B cell (primary cell): ENCODE data around the gene DGKZ. TPM values are rescaled to one million over a fixed set of nuclear protein-coding genes. Genes with fewer than 3 reads are reported as not detected.

Source experiments
- ATAC-seq: fragments of 200-7000 bp; cut with Tn5 transposase; one replicate; pipeline ENCODE4 v1.10.0; 2021; ENCODE audit warnings: low read depth, mild to moderate bottlenecking, moderate number of reproducible peaks, moderate library complexity
- CTCF ChIA-PET: fragments of 350-600 bp; sonication (Branson Sonifier 250); formaldehyde crosslinking; loops from one replicate; lab custom pipeline; 2021; ENCODE audit warnings: antibody characterized with exemption, inconsistent platforms; lab: Charles Lee
- POLR2A ChIA-PET: fragments of 350-600 bp; sonication (Branson Sonifier 250); formaldehyde crosslinking; loops from one replicate; lab custom pipeline; 2021; ENCODE audit warnings: antibody characterized with exemption; lab: Charles Lee
- DNase-seq: peaks from one replicate; pipeline ENCODE4 v3.0.0; 2013
- H2AFZ ChIP-seq: 2 replicates; pipeline ENCODE4 v1.6.1; 2012; ENCODE audit warnings: mild to moderate bottlenecking, low read depth, low read length; ENCODE audit not compliant: insufficient read depth, poor library complexity, severe bottlenecking
- H3K27ac ChIP-seq, 2 donors: 1 replicate in 1 of 2; 2 replicates in 1 of 2; pipeline ENCODE4 v1.5.1; 2012 to 2013; ENCODE audit warnings: low read length in 2 of 2, mild to moderate bottlenecking in 2 of 2, moderate library complexity in 1 of 2
- H3K27me3 ChIP-seq, 4 experiments: fragments of 200-600 bp in 1 of 4; sonication (generic) in 1 of 4; replicated peaks in 1 of 4; 1 replicate in 2 of 4; 2 replicates in 2 of 4; pipeline versions ENCODE4 v1.6.1 to v1.7.0; 2013 to 2016; ENCODE audit warnings: low read length in 3 of 4, mild to moderate bottlenecking in 2 of 4, mixed read lengths in 1 of 4, moderate library complexity in 1 of 4; ENCODE audit not compliant: insufficient read depth in 4 of 4, control insufficient read depth in 3 of 4; ENCODE audit errors: control extremely low read depth in 1 of 4
- H3K36me3 ChIP-seq, 2 experiments: replicated peaks in 1 of 2; 1 replicate in 1 of 2; 2 replicates in 1 of 2; pipeline versions ENCODE4 v1.6.1 to v1.7.1; 2013; ENCODE audit warnings: low read length in 1 of 2; ENCODE audit not compliant: insufficient read depth in 2 of 2, control insufficient read depth in 1 of 2; ENCODE audit errors: control extremely low read depth in 1 of 2, extremely low read depth in 1 of 2
- H3K4me1 ChIP-seq, 2 donors: fragments of 200-600 bp in 1 of 2; sonication (generic) in 1 of 2; 1 replicate in 1 of 2; 2 replicates in 1 of 2; pipeline versions ENCODE4 v1.5.1 to v1.6.1; 2013 to 2017; ENCODE audit warnings: low read length in 2 of 2; ENCODE audit not compliant: control insufficient read depth in 2 of 2, insufficient read depth in 2 of 2
- H3K4me2 ChIP-seq: replicated peaks from 2 replicates; pipeline ENCODE3; 2012; ENCODE audit warnings: mild to moderate bottlenecking, low read depth, low read length; ENCODE audit not compliant: poor library complexity, severe bottlenecking
- H3K4me3 ChIP-seq, 5 experiments: fragments of 200-600 bp in 1 of 5; sonication (generic) in 1 of 5; 1 replicate in 3 of 5; 2 replicates in 2 of 5; pipeline versions ENCODE4 v1.5.1 to v1.7.0; 2011 to 2016; ENCODE audit warnings: low read length in 4 of 5, mild to moderate bottlenecking in 4 of 5, low read depth in 2 of 5, control low read depth in 1 of 5, moderate library complexity in 1 of 5; ENCODE audit not compliant: insufficient read depth in 1 of 5; ENCODE audit errors: control extremely low read depth in 1 of 5, extremely low read depth in 1 of 5
- H3K79me2 ChIP-seq: fragments of 200-600 bp; sonication (generic); one replicate; pipeline ENCODE4 v1.6.0; 2016; ENCODE audit warnings: low read length; ENCODE audit not compliant: control insufficient read depth, insufficient read depth
- H3K9ac ChIP-seq: fragments of 200-600 bp; sonication (generic); 2 replicates; pipeline ENCODE4 v1.6.1; 2017; ENCODE audit warnings: mild to moderate bottlenecking, low read length, moderate library complexity
- H3K9me3 ChIP-seq, 3 donors: one replicate each; pipeline versions ENCODE4 v1.6.1 to v1.7.1; 2013; ENCODE audit warnings: low read length in 2 of 3; ENCODE audit not compliant: control insufficient read depth in 2 of 3, insufficient read depth in 1 of 3; ENCODE audit errors: control extremely low read depth in 1 of 3
- H4K20me1 ChIP-seq: 2 replicates; pipeline ENCODE4 v1.6.0; 2012; ENCODE audit warnings: mild to moderate bottlenecking, low read length; ENCODE audit not compliant: insufficient read depth, control insufficient read depth, poor library complexity, severe bottlenecking
- H3K27ac Mint-ChIP-seq: one replicate; pipeline ENCODE4 v1.8.0; 2021; ENCODE audit warnings: mixed read lengths
- H3K27me3 Mint-ChIP-seq: one replicate; pipeline ENCODE4 v1.8.0; 2021; ENCODE audit warnings: mixed read lengths
- H3K4me1 Mint-ChIP-seq: one replicate; pipeline ENCODE4 v1.8.0; 2021; ENCODE audit warnings: mixed read lengths
- H3K4me3 Mint-ChIP-seq: one replicate; pipeline ENCODE4 v1.8.0; 2021; ENCODE audit warnings: mixed read lengths
- H3K9me3 Mint-ChIP-seq: one replicate; pipeline ENCODE4 v1.8.0; 2022; ENCODE audit warnings: mixed read lengths; ENCODE audit not compliant: insufficient read depth
- CTCF ChIP-seq: fragments of 200-600 bp; IDR thresholded peaks from one replicate; pipeline ENCODE4 v1.8.0; 2022; ENCODE audit warnings: antibody characterized with exemption, mild to moderate bottlenecking
- EZH2 ChIP-seq: IDR thresholded peaks from 2 replicates; pipeline ENCODE4 v1.6.1; 2012; ENCODE audit warnings: borderline replicate concordance, low read depth, mild to moderate bottlenecking, moderate library complexity, low read length; ENCODE audit not compliant: insufficient read depth, poor library complexity, severe bottlenecking
- WGBS: methylation state at CpG from one replicate; pipeline ENCODE4 v1.1.5; 2013; ENCODE audit warnings: missing lambda C conversion rate; ENCODE audit not compliant: insufficient coverage; 5-methylcytosine and 5-hydroxymethylcytosine counted together
- intact Hi-C: fragments of 100-400 bp; cut with micrococcal nuclease; formaldehyde crosslinking; loops from one replicate; pipeline ENCODE4 v1.10.0; 2022
- polyA plus RNA-seq: library from polyadenylated mRNA; depleted of rRNA; stranded (reverse); fragments of >200 nt; gene quantifications from 2 replicates; pipeline ENCODE4 v1.2.3, GENCODE V29; 2012
- total RNA-seq, 2 donors: library from RNA; stranded (reverse); fragments of 120-200 nt in 1 of 2; gene quantifications; 1 replicate in 1 of 2; 2 replicates in 1 of 2; pipeline versions ENCODE4 v1.2.3 to v1.2.4, GENCODE V29; 2013 to 2022

Gene DGKZ
- total and polyA plus RNA-seq, 2 donors (not counting 1 experiment from before 2014, with no cell fraction given), result 56.6 to 79.5 TPM

DNA sequence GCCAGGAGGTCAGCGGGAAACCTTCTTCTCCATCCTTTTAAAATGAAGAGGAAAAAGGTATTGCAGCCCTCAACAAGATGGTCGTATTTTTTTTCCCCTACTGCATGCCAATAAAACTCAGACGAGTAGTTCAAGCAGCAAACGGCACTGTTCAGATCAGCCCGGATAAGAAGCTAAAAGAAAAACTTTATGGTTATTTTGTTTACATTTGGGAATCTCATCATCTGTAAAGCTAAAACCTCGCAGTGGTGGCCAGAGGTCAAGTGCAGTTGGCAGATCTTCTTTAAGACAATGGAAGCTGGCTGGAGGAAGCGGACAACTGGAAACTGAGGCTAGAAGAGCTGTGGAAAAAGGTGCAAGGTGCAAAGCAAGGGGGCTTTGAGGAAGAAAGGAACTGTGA lies 75.3 kb downstream of the DGKZ start:
- no peak for DNase-seq
- H3K4me1 ChIP-seq, result no peaks in the 10 kb centered on the region
- no peaks in the 10 kb centered on the region for H3K4me1 Mint-ChIP-seq
- H3K4me3 ChIP-seq, result no peak overlapping the region
- H3K9ac ChIP-seq, result no peak overlapping the region
- H3K9me3 Mint-ChIP-seq, result no peaks in the 10 kb centered on the region
- intact Hi-C loops, result no loop called here
- peaks cover 3 to 35% of the 10 kb centered on the region in 2 experiments for H3K36me3 ChIP-seq
- POLR2A ChIA-PET, result interaction anchor here (0.5 kb wide), 1 partner anchor 24 kb away, joined by 3 read pairs; no protein-coding TSS in a partner anchor
- no peaks in the 10 kb centered on the region for H4K20me1 ChIP-seq
- H3K27me3 Mint-ChIP-seq, result no peaks in the 10 kb centered on the region
- H3K4me3 Mint-ChIP-seq, result no peak overlapping the region
- CTCF ChIA-PET, result no interaction called here
- H3K27ac ChIP-seq, result no peak overlapping the region
- no peak for ATAC-seq
- TF ChIP-seq EZH2 (no peak), CTCF (no peak)
- H3K79me2 ChIP-seq, result no peaks in the 10 kb centered on the region
- H3K27ac Mint-ChIP-seq, result no peak overlapping the region
- no peak overlapping the region for H3K4me2 ChIP-seq
- no peak overlapping the region for H2AFZ ChIP-seq
- 100% methylated on average over 4 of the region's 7 CpGs for WGBS
- H3K27me3 ChIP-seq, result no peaks in the 10 kb centered on the region
- no peaks in the 10 kb centered on the region for H3K9me3 ChIP-seq

DNA sequence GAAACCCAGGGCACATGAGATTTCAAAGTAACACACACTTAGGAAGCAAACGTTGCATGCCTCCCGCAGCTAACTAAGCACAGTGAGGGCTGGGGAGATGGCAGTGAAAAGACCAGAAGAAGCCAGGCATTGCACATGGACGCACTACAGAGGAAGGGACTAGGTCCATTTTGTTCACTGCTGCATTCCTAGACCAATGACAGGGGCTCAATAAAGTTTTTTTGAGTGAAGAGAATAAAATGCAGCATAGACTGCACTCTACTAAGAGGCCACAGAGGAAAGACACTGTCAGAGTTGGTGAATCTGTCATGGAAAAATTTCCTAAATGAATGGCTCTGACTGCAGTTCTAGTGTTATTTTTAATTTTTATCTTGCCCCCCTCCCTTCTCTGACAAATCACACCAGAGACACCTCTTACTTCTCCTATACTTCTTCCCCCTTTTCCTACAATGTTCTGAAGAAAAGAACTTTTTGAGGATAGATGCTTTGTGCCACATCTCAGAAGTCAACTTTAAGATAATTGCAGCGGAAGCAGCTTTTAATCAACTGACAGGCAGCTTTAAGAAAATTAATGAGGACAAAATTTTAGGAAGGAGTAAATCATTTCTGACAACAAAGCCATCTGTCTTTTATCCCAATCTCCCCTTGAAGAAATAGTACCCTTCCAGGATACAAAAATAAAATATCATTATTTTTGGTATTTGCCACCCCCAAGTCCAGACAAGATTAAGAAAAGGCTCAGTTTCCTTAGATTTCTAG lies 79.1 kb downstream of the DGKZ start:
- 100% methylated on average over 3 of the region's 4 CpGs for WGBS
- Histone ChIP-seq H3K27ac (no peak overlapping the region), H3K4me3 (no peak overlapping the region), H3K9ac (no peak overlapping the region), H2AFZ (no peak overlapping the region), H3K79me2 (no peaks in the 10 kb centered on the region), H4K20me1 (no peaks in the 10 kb centered on the region), H3K9me3 (no peaks in the 10 kb centered on the region), H3K27me3 (no peaks in the 10 kb centered on the region), H3K4me2 (no peak overlapping the region), H3K4me1 (no peaks in the 10 kb centered on the region), H3K36me3 (peaks cover 2 to 40% of the 10 kb centered on the region in 2 experiments)
- Mint-ChIP-seq H3K9me3 (no peaks in the 10 kb centered on the region), H3K27ac (no peak overlapping the region), H3K27me3 (no peaks in the 10 kb centered on the region), H3K4me1 (no peaks in the 10 kb centered on the region), H3K4me3 (no peak overlapping the region)
- ATAC-seq, result no peak
- intact Hi-C loops, result no loop called here
- no peak for DNase-seq
- ChIA-PET CTCF (interaction anchor here (0.7 kb wide), 1 partner anchor 9 kb away, joined by 3 read pairs; no protein-coding TSS in a partner anchor), POLR2A (no interaction called here)
- TF ChIP-seq EZH2 (no peak), CTCF (no peak)
